Measurements from ENCODE around the gene MS4A5. TPM values are rescaled to one million over a fixed set of nuclear protein-coding genes. Genes with fewer than 3 reads are reported as not detected.

The MS4A5 gene
- polyA plus RNA-seq, 1 donor (not counting 4 experiments of a cell fraction or from before 2014, with no cell fraction given) = not detected

GRCh38 chr11:60455531-60456042, 26.2 kb downstream of the MS4A5 start, which contains the start of gene MS4A1:
Gene MS4A1 (plus strand): TSS chr11:60455847. CDS start chr11:60462375, 6,528 bp downstream.
- dilution Hi-C loops (cut with MboI; ENCODE audit: extremely low pct_ligation_motif_present, low sequenced_read_pairs) = no loop called here
- no peak for DNase-seq (ENCODE audit: low read depth, low spot score)

GRCh38 chr11:60457576-60457975, 28.2 kb downstream of the MS4A5 start:
- H3K4me3 ChIP-seq (ENCODE audit: control insufficient read depth in 2 of 3, extremely low read depth in 1 of 3, insufficient read depth in 2 of 3, low read depth in 1 of 3, low read length in 3 of 3) = no peak overlapping the region
- DNase-seq (ENCODE audit: low read depth, low spot score) = no peak
- no peak overlapping the region for H2AFZ ChIP-seq (ENCODE audit: control insufficient read depth, low read length)
- no peaks in the 10 kb centered on the region for H3K36me3 ChIP-seq (ENCODE audit: control insufficient read depth in 2 of 2, extremely low read depth in 1 of 2, insufficient read depth in 2 of 2, low read length in 2 of 2)
- no peak for FAIRE-seq
- H3K4me2 ChIP-seq (ENCODE audit: control insufficient read depth, extremely low read depth, insufficient read depth, low read depth, low read length) = no peak overlapping the region
- no peaks in the 10 kb centered on the region for H4K20me1 ChIP-seq (ENCODE audit: control insufficient read depth, extremely low read depth, insufficient read depth, low read length)
- H3K9ac ChIP-seq (ENCODE audit: control insufficient read depth, extremely low read depth, insufficient read depth, low read length) = no peak overlapping the region
- H3K9me3 ChIP-seq (ENCODE audit: control insufficient read depth, low read depth, low read length) = no peaks in the 10 kb centered on the region
- no peak for TF ChIP-seq CTCF (optimal IDR thresholded peaks at IDR 0.05 in 1 of 3, IDR thresholded peaks at IDR 0.05 in 1 of 3, conservative IDR thresholded peaks at IDR 0.05 in 1 of 3; ENCODE audit: extremely low read depth in 1 of 3, insufficient read depth in 2 of 3, low read length in 3 of 3)
- TF ChIP-seq EZH2 (IDR thresholded peaks at IDR 0.05; ENCODE audit: low read length) = no peak
- H3K4me1 ChIP-seq (ENCODE audit: control insufficient read depth, extremely low read depth, insufficient read depth, low read length) = no peaks in the 10 kb centered on the region
- no peaks in the 10 kb centered on the region for H3K9me1 ChIP-seq (ENCODE audit: control insufficient read depth, extremely low read depth, insufficient read depth, low read length)
- H3K27me3 ChIP-seq (ENCODE audit: control insufficient read depth, extremely low read depth, insufficient read depth, low read length) = no peaks in the 10 kb centered on the region
- dilution Hi-C loops (cut with MboI; ENCODE audit: extremely low pct_ligation_motif_present, low sequenced_read_pairs) = no loop called here
- H3K27ac ChIP-seq (ENCODE audit: control insufficient read depth, insufficient read depth, low read length) = no peak overlapping the region
- no peaks in the 10 kb centered on the region for H3K79me2 ChIP-seq (ENCODE audit: control insufficient read depth, insufficient read depth, low read length)

More at GRCh38 chr11:60455531-60456042, 26.2 kb downstream of the MS4A5 start, which contains the start of gene MS4A1:
- no peak within 1 kb of the TSS for H3K9ac ChIP-seq (ENCODE audit: control insufficient read depth, extremely low read depth, insufficient read depth, low read length)
- TF ChIP-seq CTCF (optimal IDR thresholded peaks at IDR 0.05 in 1 of 3, IDR thresholded peaks at IDR 0.05 in 1 of 3, conservative IDR thresholded peaks at IDR 0.05 in 1 of 3; ENCODE audit: extremely low read depth in 1 of 3, insufficient read depth in 2 of 3, low read length in 3 of 3) (no peak), EZH2 (IDR thresholded peaks at IDR 0.05; ENCODE audit: low read length) (no peak)
- H4K20me1 ChIP-seq (ENCODE audit: control insufficient read depth, extremely low read depth, insufficient read depth, low read length) = no peaks in the 10 kb centered on the region
- H3K36me3 ChIP-seq (ENCODE audit: control insufficient read depth in 2 of 2, extremely low read depth in 1 of 2, insufficient read depth in 2 of 2, low read length in 2 of 2) = no peaks in the 10 kb centered on the region
- no peak within 1 kb of the TSS for H3K4me3 ChIP-seq (ENCODE audit: control insufficient read depth in 2 of 3, extremely low read depth in 1 of 3, insufficient read depth in 2 of 3, low read depth in 1 of 3, low read length in 3 of 3)
- no peaks in the 10 kb centered on the region for H3K4me1 ChIP-seq (ENCODE audit: control insufficient read depth, extremely low read depth, insufficient read depth, low read length)
- no peak within 1 kb of the TSS for H3K27ac ChIP-seq (ENCODE audit: control insufficient read depth, insufficient read depth, low read length)
- H3K79me2 ChIP-seq (ENCODE audit: control insufficient read depth, insufficient read depth, low read length) = no peaks in the 10 kb centered on the region
- no peak within 1 kb of the TSS for H3K4me2 ChIP-seq (ENCODE audit: control insufficient read depth, extremely low read depth, insufficient read depth, low read depth, low read length)
- H3K9me3 ChIP-seq (ENCODE audit: control insufficient read depth, low read depth, low read length) = no peaks in the 10 kb centered on the region
- H3K27me3 ChIP-seq (ENCODE audit: control insufficient read depth, extremely low read depth, insufficient read depth, low read length) = no peaks in the 10 kb centered on the region
- H2AFZ ChIP-seq (ENCODE audit: control insufficient read depth, low read length) = no peak within 1 kb of the TSS
- no peak for FAIRE-seq
- no peaks in the 10 kb centered on the region for H3K9me1 ChIP-seq (ENCODE audit: control insufficient read depth, extremely low read depth, insufficient read depth, low read length)

All from keratinocyte (primary cell).